NCI-H1105 (cell line): ENCODE measurements around the gene HSBP1L1.
"Not testable (repeated sequence)": the region's sequence is repeated elsewhere in the genome, so short reads cannot be mapped to it uniquely, and the experiment has no call there.

Experiments
- DNase-seq: peaks from one replicate; lab custom pipeline; 2025; lab: John Stamatoyannopoulos, UW

HSBP1L1 gene

GRCh38 chr18:79987566-79987965, 23.1 kb downstream of the HSBP1L1 start:
- DNase-seq = no peak

- DNase-seq = peak; percentile 61
Observed at GRCh38 chr18:79988071-79988450, 23.6 kb downstream of the HSBP1L1 start.

GRCh38 chr18:79988451-79989194, 24.2 kb downstream of the HSBP1L1 start, which contains the start of gene TXNL4A:
TXNL4A (minus strand) TSS chr18:79988563; CDS start chr18:79988392, 171 bp downstream.
- DNase-seq = peak; percentile 86

GRCh38 chr18:79989195-79989497, 24.7 kb downstream of the HSBP1L1 start:
- no peak for DNase-seq

GRCh38 chr18:79991494-79991893, 27.1 kb downstream of the HSBP1L1 start:
- no peak for DNase-seq

- not testable (repeated sequence) for DNase-seq
Observed at GRCh38 chr18:79999701-80000100, 35.3 kb downstream of the HSBP1L1 start.

- DNase-seq = no peak
Observed at GRCh38 chr18:80000877-80001276, 36.4 kb downstream of the HSBP1L1 start.

GRCh38 chr18:80002468-80002867, 38.0 kb downstream of the HSBP1L1 start:
- no peak for DNase-seq

GRCh38 chr18:80004600-80005342, 40.3 kb downstream of the HSBP1L1 start:
- no peak for DNase-seq

GRCh38 chr18:80006724-80007123, 42.3 kb downstream of the HSBP1L1 start:
- DNase-seq = no peak

GRCh38 chr18:80009661-80010550, 45.5 kb downstream of the HSBP1L1 start:
- no peak for DNase-seq

- no peak for DNase-seq
Observed at GRCh38 chr18:80010551-80010906, 46.1 kb downstream of the HSBP1L1 start.

GRCh38 chr18:80011496-80012137, 47.2 kb downstream of the HSBP1L1 start:
- DNase-seq = not testable (repeated sequence)

- DNase-seq = no peak
Observed at GRCh38 chr18:80012714-80013113, 48.3 kb downstream of the HSBP1L1 start.
